HG02884 (cell line): Measurements from ENCODE around the gene USP9X.
"Not testable (repeated sequence)": the region's sequence is repeated elsewhere in the genome, so short reads cannot be mapped to it uniquely, and the experiment has no call there.

Experiments used
- ATAC-seq: cut with Tn5 transposase; IDR thresholded peaks from one replicate; pipeline ENCODE4 v1.9.1; 2021; ENCODE audit warnings: mild to moderate bottlenecking, moderate library complexity; ENCODE audit not compliant: unreplicated experiment

USP9X gene

DNA sequence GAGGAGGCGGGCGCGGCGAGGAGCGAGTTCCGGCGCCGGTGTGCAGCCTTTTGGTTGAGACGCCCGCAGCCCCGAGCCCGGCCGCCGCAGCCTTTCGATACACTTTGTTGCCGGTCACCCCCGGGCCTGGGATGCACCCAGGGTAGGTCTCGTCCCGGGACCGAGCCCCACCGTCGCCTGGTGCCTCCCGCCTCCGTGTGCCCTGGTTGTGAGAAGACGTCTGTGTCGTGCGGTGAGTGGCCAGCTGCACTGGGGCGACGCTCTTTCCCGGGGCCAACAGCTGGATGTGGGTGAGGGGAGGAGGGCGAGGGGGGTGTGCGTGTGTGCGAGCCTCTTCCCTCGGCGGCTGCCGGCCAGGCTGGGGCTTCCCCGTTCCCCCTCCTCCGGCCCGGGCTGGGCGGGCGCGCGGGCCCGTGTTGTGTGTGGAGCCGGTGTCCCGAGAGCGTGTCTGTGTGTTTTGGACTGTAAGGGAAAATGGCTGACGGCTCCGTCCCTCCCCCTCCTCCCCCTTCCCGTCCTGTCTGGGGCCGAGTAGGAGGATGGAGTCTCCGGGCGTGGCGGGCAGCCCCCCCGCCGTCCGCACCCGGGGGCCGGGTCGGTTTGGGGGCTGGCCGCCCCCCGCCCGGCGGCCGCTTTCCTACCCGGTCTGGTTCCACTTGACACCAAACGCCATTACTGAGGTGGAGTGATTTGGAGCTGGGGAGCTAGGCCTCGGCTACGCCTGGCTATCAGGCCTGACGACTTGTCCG is 807 bp downstream of the USP9X start:
- ATAC-seq = no peak

DNA sequence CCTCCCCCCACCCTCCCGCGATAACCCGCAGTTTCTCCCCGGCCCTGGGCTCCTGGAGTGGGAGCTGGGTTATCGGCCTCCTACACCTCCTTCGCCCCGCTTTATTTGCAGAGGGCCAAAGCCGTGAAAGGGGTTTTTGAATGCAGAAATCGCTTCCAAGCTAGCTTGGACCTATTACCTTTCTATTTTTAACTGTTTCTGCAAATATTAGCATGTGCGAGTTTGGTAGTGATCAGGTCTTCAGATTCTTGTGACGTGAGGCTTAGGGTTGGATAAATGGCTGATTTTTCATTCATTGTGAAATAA is 1.3 kb downstream of the USP9X start:
- no peak for ATAC-seq

DNA sequence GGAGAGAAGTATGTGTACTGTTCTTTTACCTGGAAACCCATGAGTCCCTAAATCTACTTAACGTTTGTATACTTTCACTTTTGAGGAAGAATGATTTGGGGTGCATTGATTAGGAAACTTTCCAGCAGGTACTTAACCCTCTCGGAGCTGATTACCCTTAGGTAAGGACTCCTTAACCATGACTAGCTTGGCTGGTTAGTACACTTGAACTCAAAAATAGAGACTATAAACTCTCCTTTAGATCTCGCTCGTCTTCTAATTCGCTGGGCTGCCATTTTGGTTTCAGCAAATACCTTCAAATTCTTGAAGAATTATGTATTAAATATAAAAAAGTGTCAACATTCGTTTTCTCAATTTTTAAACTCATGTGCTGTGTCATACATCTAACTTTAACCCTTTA is 2.0 kb downstream of the USP9X start:
- ATAC-seq = no peak

DNA sequence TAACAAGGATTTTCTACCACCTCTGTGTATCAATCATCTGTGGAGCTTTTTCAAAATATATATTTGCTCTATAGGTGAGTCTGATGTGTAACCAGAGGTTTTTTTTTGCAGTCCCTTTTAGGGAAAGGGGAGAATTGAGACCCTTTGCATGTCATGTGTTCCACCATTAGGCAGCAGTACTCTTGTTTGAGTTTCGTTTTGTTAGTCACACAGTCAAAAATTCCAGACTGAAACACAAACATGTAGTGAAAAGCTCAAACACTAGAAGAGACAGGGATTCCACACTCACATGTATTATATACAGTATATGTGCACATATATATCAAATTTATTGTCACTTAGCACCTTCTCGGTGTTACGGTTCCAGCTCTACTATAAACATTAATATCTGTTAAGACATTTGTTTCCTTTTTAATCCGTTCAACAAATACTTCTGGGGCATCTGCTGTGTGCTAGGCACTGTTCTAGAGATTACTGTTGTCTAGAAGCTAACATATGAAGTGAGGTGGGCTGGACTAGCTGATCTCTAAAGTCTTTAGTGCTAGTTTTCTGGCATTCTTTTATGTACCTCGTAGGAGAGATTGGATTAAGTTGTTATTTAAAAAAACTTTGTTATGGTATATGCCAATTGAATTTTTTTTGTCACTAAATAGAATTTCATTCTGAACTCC is 5.5 kb downstream of the USP9X start:
- ATAC-seq = no peak

DNA sequence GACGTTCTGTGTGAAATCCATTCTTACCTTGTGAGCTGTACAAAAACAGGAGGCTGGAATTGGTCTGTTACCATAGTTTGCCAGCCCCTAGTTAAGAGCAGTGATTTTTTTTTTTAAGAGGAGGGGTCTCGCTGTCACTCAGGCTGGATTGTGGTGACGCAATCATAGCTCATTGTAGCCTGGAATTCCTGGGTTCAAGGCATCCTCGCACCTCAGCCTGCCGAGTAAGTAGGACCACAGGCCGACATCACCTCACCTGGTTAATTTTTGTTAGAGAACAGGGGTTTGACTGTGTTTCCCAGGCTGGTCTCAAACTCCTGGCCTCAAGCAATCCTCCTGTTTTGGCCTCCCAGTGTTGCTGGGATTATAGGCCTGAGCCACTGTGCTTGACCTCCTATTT is 7.5 kb downstream of the USP9X start:
- ATAC-seq = no peak

DNA sequence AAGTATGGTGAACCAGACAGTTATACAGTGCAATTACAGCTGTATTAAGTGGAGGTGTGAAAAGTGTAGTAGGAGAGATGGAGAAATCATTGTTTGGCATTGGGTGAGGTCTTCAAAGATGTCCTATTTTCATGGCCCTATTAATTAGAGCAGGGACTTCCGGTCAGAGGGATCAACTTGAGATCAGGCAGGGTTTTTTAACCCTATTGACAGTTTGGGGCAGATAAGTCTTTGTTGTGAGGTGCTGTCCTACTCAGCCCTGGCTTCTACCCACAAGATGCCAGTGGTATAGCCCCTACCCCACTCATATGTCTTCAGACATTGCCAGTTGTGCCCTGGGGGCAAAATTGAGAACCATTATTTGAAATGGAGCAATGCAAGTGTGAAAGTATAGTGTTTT is 9.9 kb downstream of the USP9X start:
- ATAC-seq = no peak

DNA sequence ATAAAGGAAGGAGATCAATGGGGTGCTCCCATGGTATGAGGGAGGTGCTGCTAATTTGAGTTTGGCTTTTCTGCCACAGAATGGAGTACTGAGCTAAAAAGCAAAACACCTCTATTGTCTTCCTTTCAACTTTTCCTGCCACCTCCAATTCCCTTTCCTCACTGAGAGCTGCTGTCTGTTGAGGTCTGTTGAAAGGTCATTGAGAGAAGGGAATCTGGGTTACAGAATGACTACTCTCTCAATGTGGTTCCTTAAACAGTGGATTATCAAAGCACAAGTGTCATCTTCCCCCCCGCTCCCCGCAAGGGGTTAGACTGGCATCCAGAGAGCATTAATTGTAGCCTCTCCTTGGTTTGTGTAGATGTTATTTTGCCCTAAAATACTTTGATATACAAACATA is 10.7 kb downstream of the USP9X start:
- ATAC-seq = no peak

DNA sequence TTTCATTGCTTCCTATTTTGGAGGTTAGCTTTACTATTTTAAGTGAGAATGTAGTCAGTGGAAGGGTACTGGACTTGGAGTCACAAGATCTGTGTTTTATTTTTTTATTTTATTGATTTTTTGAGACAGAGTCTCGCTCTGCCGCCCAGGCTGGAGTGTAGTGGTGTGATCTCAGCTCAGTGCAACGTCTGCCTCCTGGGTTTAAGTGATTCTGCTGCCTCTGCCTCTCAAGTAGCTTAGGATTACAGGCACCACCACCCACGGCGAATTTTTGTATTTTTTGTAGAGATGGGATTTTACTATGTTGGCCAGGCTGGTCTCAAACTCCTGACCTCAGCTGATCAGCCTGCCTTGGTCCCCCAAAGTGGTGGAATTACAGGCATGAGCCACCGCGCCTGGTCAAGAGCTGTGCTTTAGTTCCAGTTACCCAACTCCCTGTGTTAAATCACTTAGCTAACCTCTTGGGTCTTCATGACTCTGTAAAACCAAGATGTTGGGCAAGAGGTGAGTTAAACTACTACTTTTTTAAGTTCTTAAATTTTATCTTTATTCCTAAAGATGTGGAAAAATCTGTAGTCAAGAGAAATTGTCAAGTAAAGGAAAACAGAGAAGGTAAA is 11.2 kb downstream of the USP9X start:
- no peak for ATAC-seq

DNA sequence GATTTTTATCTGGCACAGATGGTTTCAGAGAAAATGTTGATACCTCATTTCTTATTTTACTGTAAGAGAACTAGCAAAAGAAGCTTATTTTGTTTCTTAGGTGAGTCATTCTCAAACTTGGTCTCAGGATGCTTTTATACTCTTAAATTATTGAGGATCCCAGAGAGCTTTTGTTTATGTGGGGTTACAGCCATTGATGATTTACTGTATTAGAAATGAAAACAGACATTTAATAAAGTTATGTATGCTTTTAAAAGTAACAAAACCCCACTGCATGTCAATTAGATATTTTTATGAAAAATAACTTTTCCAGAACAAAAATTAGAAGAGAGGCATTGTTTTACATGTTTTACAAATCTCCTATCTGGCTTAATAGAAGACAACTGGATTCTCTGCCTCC is 12.1 kb downstream of the USP9X start:
- no peak for ATAC-seq

DNA sequence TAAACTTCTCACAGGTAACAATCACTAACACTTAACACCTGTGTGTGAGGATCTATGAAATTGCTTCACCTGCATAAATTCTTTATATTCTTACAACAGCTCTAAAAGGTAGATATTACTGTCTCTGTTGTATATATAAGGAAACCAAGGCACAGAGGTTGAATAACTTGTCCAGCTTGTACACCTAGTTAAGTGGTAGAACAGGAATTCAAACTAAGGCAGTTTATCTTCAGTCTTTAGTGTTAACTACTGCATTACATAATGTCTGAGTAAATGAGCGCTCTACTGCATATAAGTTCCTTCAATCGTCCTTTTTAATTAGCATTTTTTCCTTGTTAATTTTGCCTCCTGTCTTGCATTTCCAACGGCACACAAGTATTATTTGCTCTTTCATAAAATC is 15.0 kb downstream of the USP9X start:
- ATAC-seq = no peak

DNA sequence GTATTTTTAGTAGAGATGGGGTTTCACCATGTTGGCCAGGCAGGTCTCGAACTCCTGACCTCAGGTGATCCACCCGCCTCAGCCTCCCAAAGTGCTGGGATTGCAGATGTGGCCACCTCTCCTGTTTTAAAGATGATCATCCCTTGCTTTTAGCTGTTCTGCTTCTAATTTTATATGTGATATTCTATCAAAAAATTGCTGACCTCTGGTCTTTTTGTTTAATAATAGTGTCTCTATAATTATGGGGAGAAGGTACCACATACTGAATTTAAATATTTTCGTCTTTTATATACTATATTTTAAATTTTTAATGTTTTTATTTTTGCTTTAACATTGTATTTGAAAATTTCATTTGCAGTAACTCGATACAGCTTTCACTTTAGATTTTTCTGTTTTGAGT is 15.6 kb downstream of the USP9X start:
- no peak for ATAC-seq

DNA sequence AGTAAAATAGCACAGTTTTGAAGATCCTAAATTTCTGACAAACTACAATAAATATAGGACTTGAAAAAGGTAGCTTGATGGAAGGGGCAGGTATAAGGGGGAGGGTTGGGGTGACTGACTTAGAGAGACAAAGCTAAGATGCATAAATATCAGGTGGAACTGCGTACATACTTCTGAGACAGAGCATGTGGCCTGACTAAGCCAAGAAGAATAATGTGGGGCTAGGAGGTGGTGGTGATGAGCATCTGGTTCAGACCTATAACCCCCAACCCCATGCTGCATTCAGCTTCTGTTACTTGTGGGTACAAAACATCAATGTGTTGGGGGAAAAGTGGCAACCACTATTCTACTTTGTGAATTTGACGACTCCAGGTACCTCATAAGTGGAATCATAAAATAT is 19.8 kb downstream of the USP9X start:
- no peak for ATAC-seq

DNA sequence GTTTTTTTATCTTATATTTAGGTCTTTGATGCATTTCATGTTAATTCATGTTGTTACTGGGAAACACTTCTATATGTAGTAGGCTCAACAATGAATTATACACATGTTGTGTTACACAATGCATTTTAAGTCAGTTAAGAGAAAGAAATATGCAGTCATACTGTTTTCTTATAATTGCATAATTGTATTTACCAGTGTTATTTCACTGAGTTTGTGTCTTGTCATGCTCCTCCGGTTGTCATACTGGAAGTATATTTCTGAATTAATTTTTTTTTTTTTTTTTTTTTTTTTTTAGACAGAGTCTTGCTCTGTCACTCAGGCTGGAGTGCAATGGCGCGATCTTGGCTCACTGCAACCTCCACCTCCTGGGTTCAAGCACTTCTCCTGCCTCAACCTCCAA is 21.0 kb downstream of the USP9X start:
- ATAC-seq = not testable (repeated sequence)

DNA sequence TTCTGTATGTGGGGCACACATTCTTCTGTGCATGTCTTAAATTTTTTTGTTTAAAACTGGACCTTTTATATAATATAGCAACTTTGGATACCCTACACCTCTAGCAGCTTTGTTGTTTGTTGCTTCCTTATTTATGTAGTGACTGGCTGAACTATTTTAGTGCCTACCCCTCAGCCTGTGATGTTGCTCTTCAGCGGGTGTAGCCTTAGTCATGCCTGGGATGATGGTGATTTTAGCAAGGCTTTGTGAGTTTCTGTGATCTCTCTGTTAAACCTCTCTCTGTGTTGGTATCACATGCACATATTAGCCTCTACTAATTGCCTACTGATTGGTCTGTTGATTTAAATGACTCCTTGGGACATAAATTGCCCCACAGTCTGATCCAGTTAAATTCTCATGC is 22.8 kb downstream of the USP9X start:
- no peak for ATAC-seq

DNA sequence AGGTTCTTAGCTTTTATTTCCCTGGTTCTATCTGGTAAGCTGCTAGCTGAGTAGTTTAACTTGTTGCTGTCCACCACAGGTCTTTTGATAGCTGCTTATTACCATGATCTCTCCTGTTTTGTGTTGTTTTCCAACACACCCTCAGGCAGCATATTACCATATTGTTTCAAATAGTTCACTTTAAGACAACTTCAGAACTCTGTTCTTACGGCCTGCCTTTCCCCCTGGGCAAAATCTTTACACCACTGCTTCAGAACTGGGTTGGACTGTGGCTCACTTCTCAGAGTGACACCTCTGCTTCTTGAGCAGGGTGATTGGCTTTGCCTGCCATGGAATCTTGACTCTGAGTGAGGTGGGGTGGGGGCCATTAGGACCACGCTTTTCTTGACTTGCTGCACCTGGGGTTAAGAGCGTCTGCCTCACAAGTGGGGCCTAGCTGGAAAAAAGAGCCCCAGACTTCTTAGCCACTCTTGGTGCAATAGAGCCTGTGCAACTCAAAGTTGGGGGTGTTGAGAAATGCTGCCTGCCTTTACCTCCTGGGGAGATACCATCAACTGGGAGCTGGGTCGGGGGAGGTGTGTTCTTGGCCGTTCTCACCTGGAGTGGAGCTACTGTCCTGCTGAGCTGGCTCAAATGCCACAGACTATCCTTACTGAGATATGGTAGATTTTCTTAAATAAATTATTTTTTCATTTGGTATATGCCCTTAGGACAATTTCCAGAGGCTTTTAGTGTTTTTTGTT is 23.4 kb downstream of the USP9X start:
- ATAC-seq = no peak

DNA sequence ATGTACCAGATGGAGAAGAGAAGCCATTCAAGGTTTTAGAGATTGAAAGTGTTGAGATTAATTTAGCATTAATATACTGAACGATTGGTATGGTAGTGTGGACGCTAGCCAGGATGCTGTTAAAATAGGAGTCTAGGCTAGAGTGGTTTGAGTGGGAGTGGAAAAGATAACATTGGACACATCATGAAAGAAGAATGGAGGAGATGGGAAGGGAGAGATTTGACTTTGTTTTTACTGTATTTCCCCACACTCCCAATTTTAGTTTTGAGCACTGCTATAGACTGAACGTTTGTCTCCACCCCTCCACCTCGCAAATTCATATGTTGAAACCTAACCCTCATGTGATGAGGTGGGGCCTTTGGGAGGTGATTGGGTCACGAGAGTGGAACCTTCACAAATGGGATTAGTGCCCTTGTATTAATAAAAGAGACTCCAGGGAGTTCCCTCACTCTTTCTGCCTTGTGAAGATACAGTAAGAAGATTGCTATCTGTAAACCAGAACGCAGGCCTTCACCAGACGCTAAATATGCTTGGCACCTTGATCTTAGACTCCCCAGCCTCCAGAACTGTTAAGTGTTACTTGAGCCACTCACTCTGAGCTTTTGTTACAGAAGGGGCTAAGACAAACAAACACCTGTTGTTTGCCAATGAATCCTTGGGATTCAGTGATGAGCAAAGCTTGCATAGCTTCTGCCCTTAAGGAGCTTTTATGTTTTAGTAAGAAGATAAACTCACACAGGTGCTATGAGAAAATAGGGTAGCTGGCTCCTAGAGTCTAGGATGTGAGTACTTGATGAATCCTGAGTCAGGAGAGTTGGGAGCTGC is 25.8 kb downstream of the USP9X start:
- no peak for ATAC-seq

DNA sequence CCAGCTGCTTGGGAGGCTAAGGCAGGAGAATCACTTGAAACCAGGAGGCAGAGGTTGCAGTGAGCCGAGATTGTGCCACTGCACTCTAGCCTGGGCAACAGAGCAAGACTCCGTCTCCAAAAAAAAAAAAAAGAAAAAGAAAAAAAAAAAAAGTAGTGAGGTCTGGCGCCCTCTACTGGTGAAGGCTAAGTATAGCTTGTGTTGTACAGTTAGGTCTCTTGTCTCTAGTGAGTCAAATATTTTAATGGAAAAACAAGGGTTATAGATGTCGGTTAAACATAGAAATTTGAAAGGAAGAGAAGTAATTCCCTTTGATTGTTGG is 29.8 kb downstream of the USP9X start:
- not testable (repeated sequence) for ATAC-seq

DNA sequence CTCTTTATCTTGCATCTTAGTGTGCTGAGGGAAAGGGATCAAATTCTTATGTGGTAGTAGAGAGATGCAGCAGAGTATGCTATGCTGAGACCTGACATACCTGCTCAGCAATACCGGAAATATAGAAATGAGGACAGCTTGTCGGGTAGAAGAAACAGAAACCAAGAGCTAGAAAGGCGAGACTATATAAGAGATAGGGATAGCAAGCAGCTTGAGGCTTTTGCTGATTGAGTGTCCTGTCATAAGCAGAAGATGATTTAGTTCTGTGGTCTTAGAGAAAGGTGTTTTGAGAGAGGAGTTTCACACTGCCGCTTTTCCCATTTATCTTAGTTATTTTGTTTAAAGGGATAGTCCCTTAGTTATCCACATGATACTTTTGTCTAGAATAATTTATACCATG is 31.7 kb downstream of the USP9X start:
- peak; percentile 75 for ATAC-seq

DNA sequence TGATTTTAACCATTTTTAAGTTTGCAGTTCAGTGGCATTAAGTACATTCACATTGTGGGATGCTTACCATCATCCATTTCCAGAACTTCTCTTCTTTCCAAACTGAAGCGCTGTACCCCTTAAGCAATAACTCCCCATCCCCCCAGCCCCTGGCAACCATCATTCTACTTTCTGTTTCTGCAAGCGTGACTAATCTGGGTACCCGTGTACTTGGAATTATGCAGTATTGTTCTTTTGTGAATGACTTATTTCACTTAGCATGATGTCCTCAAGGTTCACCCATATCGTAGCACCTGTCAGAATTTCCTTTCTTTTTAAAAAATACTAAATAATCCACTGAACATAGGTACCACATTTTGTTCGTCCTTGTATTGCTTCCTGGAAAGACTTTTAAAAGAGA is 32.9 kb downstream of the USP9X start:
- no peak for ATAC-seq

DNA sequence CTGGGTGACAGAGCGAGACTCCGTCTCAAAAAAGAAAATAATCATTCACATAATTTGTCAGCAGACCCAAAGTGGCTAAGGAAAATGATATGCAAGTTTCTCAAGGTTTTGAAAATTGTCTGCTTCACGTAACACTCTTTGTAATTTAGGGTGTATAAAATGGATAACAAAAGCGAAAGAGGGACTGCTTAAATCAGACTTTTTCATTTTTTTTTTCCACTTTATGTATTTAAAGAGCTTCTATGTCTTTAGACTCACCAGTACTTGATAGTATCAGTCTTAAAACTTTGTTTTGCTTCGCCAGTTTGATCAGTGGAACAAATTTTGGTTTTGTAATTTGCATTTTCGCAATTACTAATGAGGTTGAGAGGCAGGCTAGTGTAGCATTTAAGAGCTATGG is 34.6 kb downstream of the USP9X start:
- no peak for ATAC-seq

DNA sequence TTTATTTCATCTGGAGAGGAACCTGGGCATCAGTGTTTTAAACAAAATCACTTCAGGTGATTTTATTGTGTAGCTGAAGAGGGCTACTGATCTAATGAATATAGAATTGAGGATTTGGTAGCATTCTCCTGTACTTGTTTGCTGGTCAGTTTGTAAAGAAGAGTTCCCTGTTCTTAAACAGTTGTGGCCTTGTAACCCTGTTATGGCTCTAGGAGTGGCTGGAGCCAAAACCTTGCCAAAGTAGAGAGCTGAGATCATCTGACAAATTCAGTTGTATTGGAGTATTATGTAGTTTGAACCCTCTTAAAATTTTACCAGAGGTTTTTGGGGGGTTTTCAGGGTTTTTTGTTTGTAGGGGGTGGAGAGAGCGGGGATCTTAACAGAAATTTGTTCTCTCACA is 36.5 kb downstream of the USP9X start:
- ATAC-seq = no peak
